Kidney tubule cell (primary cell): Measurements from ENCODE around the gene GCH1.
"Not testable (repeated sequence)": the region's sequence is repeated elsewhere in the genome, so short reads cannot be mapped to it uniquely, and the experiment has no call there.

Experiments
- DNase-seq: peaks from one replicate; pipeline ENCODE4 v3.0.0-alpha.2; 2018; ENCODE audit warnings: low spot score

The GCH1 gene

GRCh38 chr14:54818201-54819133 is 84.2 kb downstream of the GCH1 start:
- DNase-seq = peak; percentile 60

- no peak for DNase-seq
These were observed 85.1 kb downstream of the GCH1 start for GRCh38 chr14:54817506-54817905.

- DNase-seq = no peak
These were observed 86.2 kb downstream of the GCH1 start for GRCh38 chr14:54816450-54816849.

GRCh38 chr14:54815515-54815914 is 87.1 kb downstream of the GCH1 start:
- no peak for DNase-seq

- DNase-seq = peak; percentile 93
These were observed 87.6 kb downstream of the GCH1 start for GRCh38 chr14:54815016-54815415.

GRCh38 chr14:54814076-54814475 is 88.5 kb downstream of the GCH1 start:
- DNase-seq = no peak

- no peak for DNase-seq
These were observed 89.5 kb downstream of the GCH1 start for GRCh38 chr14:54813081-54813480.

- DNase-seq = no peak
These were observed 90.0 kb downstream of the GCH1 start for GRCh38 chr14:54812617-54813016.

GRCh38 chr14:54809767-54810166 is 92.9 kb downstream of the GCH1 start:
- no peak for DNase-seq

- DNase-seq = no peak
These were observed 94.1 kb downstream of the GCH1 start for GRCh38 chr14:54808326-54809161.

GRCh38 chr14:54807881-54808280 is 94.7 kb downstream of the GCH1 start:
- no peak for DNase-seq

GRCh38 chr14:54807428-54807827 is 95.2 kb downstream of the GCH1 start:
- DNase-seq = no peak

GRCh38 chr14:54806616-54807015 is 96.0 kb downstream of the GCH1 start:
- no peak for DNase-seq

- DNase-seq = peak; percentile 82
These were observed 96.9 kb downstream of the GCH1 start for GRCh38 chr14:54805445-54806322.

GRCh38 chr14:54805070-54805444 is 97.6 kb downstream of the GCH1 start:
- no peak for DNase-seq

- DNase-seq = peak; percentile 16
These were observed 98.0 kb downstream of the GCH1 start for GRCh38 chr14:54804538-54805041.

GRCh38 chr14:54803926-54804537 is 98.6 kb downstream of the GCH1 start:
- peak; percentile 13 for DNase-seq

GRCh38 chr14:54803396-54803795 is 99.2 kb downstream of the GCH1 start:
- DNase-seq = peak; percentile 16

- not testable (repeated sequence) for DNase-seq
These were observed 101.1 kb downstream of the GCH1 start for GRCh38 chr14:54801482-54801881.

GRCh38 chr14:54798465-54799124 is 104.0 kb downstream of the GCH1 start:
- no peak for DNase-seq

- no peak for DNase-seq
These were observed 104.6 kb downstream of the GCH1 start for GRCh38 chr14:54797986-54798385.
